AG04449 (cell line): ENCODE measurements around the gene CKAP2L.
"Not testable (repeated sequence)": the region's sequence is repeated elsewhere in the genome, so short reads cannot be mapped to it uniquely, and the experiment has no call there.

ENCODE experiments used
- CTCF ChIA-PET: fragments of 350-600 bp; formaldehyde crosslinking; extraction: SDS; loops from one replicate; lab custom pipeline; 2021; ENCODE audit warnings: antibody characterized with exemption; lab: Yijun Ruan, JAX
- POLR2A ChIA-PET: fragments of 400-600, 350-600 bp; formaldehyde crosslinking; extraction: SDS; loops from one replicate; lab custom pipeline; 2020; ENCODE audit warnings: antibody characterized with exemption, inconsistent platforms; lab: Yijun Ruan, JAX
- DNase-seq: peaks from one replicate; pipeline ENCODE4 v3.0.0-alpha.2; 2010; ENCODE audit warnings: low read depth, low spot score
- H3K4me3 ChIP-seq: 2 replicates; pipeline ENCODE4 v1.5.1; 2011; ENCODE audit warnings: low read depth, mild to moderate bottlenecking, control low read depth, low read length
- TF ChIP-seq, protein P1 (sequence below): IDR thresholded peaks from one replicate; pipeline ENCODE4 v1.5.1; 2011; ENCODE audit warnings: mild to moderate bottlenecking, moderate library complexity, low read length, control low read depth, inconsistent platforms; ENCODE audit not compliant: insufficient read depth; ENCODE audit errors: missing control alignments

Gene CKAP2L

DNA sequence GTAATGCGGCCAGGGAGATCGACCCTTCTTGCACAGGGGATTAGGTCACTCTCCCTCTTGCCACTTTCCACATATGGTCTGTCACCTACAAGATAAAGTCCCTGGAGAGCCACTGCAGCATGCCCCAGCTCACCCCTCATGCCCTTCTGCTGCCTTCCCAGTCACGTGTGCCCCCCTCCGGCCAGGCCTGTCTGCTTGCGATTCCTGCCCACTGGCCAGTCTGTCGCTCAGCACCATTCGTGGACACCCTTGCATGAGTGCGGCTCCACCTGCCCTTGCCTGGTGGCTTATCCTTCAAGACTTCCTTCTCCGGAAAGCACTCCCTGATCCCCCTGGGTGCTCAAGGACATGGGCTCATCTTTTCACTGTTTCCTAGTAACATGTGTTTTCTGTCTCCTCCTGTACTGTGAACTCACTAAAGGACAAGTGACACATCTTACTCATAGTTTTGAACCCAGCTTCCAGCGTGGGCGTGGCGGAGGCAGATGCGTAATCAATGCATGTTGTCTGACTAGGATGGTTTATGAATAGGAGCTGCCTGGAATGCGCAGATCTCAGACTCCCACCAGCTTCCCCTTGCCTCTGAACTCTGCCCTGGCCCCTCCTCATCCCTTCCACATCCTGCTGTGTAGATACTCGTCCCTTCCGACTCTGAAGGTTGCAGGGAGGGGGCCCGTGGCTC lies 51.4 kb downstream of the CKAP2L start:
- DNase-seq, result no peak
- no peak overlapping the region; the same call in 1 of the 2 replicates for H3K4me3 ChIP-seq
- TF ChIP-seq, protein P1, sequence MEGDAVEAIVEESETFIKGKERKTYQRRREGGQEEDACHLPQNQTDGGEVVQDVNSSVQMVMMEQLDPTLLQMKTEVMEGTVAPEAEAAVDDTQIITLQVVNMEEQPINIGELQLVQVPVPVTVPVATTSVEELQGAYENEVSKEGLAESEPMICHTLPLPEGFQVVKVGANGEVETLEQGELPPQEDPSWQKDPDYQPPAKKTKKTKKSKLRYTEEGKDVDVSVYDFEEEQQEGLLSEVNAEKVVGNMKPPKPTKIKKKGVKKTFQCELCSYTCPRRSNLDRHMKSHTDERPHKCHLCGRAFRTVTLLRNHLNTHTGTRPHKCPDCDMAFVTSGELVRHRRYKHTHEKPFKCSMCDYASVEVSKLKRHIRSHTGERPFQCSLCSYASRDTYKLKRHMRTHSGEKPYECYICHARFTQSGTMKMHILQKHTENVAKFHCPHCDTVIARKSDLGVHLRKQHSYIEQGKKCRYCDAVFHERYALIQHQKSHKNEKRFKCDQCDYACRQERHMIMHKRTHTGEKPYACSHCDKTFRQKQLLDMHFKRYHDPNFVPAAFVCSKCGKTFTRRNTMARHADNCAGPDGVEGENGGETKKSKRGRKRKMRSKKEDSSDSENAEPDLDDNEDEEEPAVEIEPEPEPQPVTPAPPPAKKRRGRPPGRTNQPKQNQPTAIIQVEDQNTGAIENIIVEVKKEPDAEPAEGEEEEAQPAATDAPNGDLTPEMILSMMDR, result no peak
- CTCF ChIA-PET, result interaction anchor here (1.6 to 5.3 kb wide), 2 partner anchors 13 to 113 kb away, joined by 5 to 36 read pairs; no protein-coding TSS in a partner anchor
- POLR2A ChIA-PET, result interaction anchor here (0.6 kb wide), 1 partner anchor 23 kb away, joined by 3 read pairs; no protein-coding TSS in a partner anchor

- H3K4me3 ChIP-seq, result no peak overlapping the region
- no peak for DNase-seq
- TF ChIP-seq, protein P1, result no peak
- POLR2A ChIA-PET, result interaction anchor here (0.6 kb wide), 1 partner anchor 22 kb away, joined by 3 read pairs; no protein-coding TSS in a partner anchor
- CTCF ChIA-PET, result interaction anchor here (1.4 to 5.3 kb wide), 3 partner anchors 14 to 113 kb away, joined by 5 to 36 read pairs (median 5); no protein-coding TSS in a partner anchor
These were observed 51.9 kb downstream of the CKAP2L start for GRCh38 chr2:112712465-112712864.

DNA sequence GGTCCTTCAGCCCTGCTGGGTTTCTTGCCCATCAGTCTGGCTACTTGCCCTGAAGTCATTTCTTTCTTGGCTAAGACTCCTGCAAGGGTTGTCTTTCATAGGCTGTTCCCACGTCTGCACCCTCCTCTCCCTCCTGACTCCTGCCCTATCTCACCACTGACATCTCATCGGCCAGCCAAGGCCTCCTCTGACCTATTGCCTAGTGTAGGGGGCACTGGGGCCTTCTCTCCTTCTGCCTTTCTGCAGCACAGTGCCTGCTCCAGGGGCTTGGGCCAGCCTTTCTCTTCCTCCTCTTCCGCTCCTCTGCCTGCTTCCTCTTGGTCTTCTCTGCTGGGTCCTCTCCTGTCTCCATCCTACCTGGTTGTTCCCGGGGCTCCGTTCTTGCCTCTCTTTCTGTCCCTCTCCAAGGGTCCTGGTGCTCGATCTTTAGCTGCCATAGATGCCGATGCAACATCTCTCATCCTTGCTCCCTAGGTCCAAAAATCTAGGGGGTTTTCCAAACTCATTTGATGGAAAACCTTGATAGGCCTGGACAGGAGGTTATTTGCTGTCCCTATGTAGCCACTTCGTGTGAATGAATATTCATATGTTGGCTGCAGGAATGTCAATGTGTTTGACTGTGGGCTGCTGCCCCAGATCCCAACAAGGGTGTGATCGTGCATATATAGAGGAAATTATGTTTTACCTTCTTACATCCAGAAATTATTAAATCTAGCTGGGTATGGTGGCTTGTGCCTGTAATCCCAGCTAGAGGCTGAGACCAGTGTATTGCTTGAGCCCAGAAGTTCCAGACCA lies 53.3 kb downstream of the CKAP2L start:
- DNase-seq, result no peak
- TF ChIP-seq, protein P1, result no peak
- POLR2A ChIA-PET, result no interaction called here
- no peak overlapping the region for H3K4me3 ChIP-seq
- CTCF ChIA-PET, result interaction anchor here (1.4 to 5.3 kb wide), 2 partner anchors 15 to 111 kb away, joined by 5 to 36 read pairs; no protein-coding TSS in a partner anchor

GRCh38 chr2:112709703-112710102 lies 54.7 kb downstream of the CKAP2L start:
- TF ChIP-seq, protein P1, result no peak
- DNase-seq, result no peak
- no peak overlapping the region for H3K4me3 ChIP-seq
- CTCF ChIA-PET, result interaction anchor here (5.3 kb wide), 1 partner anchor 17 kb away, joined by 34 read pairs; no protein-coding TSS in a partner anchor
- POLR2A ChIA-PET, result no interaction called here

- CTCF ChIA-PET, result interaction anchor here (1.3 to 5.3 kb wide), 3 partner anchors 14 to 17 kb away, joined by 3 to 34 read pairs (median 24); no protein-coding TSS in a partner anchor
- TF ChIP-seq, protein P1, result no peak
- H3K4me3 ChIP-seq, result no peak overlapping the region
- no peak for DNase-seq
- POLR2A ChIA-PET, result no interaction called here
These were observed 55.4 kb downstream of the CKAP2L start for GRCh38 chr2:112708968-112709367.

DNA sequence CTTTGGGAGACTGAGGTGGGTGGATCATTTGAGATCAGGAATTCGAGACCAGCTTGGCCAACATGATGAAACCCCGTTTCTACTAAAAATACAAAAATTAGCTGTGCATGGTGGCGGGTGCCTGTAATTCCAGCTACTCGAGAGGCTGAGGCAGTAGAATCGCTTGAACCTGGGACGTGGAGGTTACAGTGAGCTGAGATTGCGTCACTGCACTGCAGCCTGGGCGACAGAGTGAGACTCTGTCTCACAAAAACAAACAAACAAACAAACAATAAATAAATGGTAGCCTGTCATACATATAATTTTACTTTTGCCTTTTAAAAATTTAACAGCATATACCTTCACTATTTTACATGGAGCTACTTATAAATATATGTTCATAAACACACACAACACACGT lies 57.5 kb downstream of the CKAP2L start:
- H3K4me3 ChIP-seq, DNase-seq, POLR2A ChIA-PET: not testable (repeated sequence)
- CTCF ChIA-PET, result interaction anchor here (1.2 to 5.3 kb wide), 6 partner anchors 8 to 122 kb away, joined by 3 to 34 read pairs (median 6); partner anchors contain the start of gene CHCHD5
